ENCODE measurements around the gene CALML3.
A peak's percentile ranks its signal among the peaks of the same experiment; 100 is the strongest.

The CALML3 gene

GRCh38 chr10:5538892-5539651 is 14.3 kb downstream of the CALML3 start:
- FAIRE-seq = no peak
- DNase-seq (ENCODE audit: low spot score) = no peak

DNA sequence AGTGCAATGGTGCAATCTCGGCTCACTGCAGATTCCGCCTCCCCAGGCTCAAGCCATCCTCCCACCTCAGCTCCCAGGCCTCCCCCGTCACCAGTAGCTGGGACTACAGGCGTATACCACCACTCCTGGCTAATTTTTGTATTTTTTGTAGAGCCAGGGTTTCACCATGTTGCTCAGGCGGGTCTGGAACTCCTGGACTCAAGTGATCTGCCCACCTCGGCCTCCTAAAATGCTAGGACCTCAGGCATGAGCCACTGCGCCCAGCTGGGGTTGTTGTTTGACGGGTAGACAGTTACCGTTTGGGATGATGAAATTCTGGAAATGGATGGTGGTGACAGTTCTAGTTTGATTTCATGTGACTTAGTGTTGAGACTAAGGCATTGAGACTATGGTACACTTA is 15.3 kb downstream of the CALML3 start:
- DNase-seq (ENCODE audit: low spot score) (no peak), FAIRE-seq (no peak)

- no peak for DNase-seq (ENCODE audit: low spot score)
- no peak for FAIRE-seq
Measured at GRCh38 chr10:5540891-5541290, 16.1 kb downstream of the CALML3 start.

- DNase-seq (ENCODE audit: low spot score) (no peak), FAIRE-seq (no peak)
Measured at GRCh38 chr10:5542100-5542499, 17.3 kb downstream of the CALML3 start.

- no peak for DNase-seq (ENCODE audit: low spot score)
- FAIRE-seq = no peak
Measured at GRCh38 chr10:5543623-5544022, 18.9 kb downstream of the CALML3 start.

DNA sequence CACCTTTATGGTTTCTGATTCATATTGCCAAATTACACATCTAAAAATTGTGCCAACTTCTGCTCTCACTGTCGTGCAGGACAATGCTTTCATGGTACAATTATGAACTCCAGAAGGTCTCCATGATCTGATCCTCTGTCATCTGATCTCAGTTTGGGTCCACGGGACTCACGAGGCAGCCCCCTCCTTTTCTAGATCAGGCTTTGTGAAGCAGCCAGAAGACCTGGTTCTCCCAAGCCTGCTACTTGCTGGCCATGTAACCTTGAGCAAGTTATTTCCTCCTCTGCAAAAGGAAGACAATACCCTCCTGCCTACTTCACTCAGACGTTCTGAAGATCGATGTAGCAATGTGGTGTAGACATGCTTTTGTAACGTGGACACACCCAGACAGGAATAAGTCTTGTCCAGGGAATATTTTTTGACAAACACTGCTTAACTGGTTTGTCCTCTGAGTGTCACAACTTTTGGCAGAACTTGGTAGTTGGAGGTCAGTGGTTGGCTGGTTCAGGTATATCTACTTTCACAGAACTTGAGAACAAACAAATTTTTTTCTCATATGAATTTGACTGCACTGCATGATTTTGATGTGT is 19.6 kb downstream of the CALML3 start:
- DNase-seq (ENCODE audit: low spot score) = no peak
- no peak for FAIRE-seq

DNA sequence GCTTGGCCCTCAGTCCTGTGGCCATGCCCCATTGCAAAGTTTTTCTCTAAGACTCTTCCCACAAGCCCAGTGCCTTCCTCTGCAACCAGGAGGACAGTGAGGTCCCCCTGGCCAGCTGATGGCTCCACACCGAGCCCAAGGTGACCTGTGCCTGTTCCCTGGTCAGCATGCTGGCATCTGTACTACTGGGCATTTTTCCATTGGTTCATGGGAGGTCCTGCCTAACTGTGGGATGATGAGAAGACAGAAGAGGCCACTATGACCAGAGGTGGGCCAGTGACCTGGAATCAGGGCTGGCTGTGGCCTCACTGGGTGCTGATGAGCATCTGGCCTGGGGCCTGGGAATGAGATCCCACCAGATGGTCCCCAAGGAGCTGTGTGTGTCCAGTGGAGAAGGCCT is 20.2 kb downstream of the CALML3 start:
- no peak for DNase-seq (ENCODE audit: low spot score)
- no peak for FAIRE-seq

DNA sequence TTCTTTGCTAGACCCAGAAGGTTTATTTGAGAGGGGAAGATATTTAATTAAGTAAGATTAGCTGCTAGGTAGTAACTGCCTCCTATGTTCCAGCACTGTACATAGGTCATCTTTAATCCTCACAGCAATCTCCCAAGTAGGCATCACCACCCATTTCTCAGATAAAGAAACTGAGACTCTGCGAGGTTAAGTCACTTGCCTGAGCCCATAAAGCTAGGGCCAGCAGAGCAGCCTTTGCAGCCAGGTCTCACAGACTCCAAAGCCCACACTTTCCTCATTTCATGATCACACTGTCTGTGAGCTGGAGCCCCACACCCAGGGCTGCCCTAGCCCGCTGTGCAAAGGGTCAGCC is 20.6 kb downstream of the CALML3 start:
- FAIRE-seq (no peak), DNase-seq (ENCODE audit: low spot score) (no peak)

- FAIRE-seq (no peak), DNase-seq (ENCODE audit: low spot score) (peak; percentile 40)
Measured at GRCh38 chr10:5545778-5546710, 21.3 kb downstream of the CALML3 start.

DNA sequence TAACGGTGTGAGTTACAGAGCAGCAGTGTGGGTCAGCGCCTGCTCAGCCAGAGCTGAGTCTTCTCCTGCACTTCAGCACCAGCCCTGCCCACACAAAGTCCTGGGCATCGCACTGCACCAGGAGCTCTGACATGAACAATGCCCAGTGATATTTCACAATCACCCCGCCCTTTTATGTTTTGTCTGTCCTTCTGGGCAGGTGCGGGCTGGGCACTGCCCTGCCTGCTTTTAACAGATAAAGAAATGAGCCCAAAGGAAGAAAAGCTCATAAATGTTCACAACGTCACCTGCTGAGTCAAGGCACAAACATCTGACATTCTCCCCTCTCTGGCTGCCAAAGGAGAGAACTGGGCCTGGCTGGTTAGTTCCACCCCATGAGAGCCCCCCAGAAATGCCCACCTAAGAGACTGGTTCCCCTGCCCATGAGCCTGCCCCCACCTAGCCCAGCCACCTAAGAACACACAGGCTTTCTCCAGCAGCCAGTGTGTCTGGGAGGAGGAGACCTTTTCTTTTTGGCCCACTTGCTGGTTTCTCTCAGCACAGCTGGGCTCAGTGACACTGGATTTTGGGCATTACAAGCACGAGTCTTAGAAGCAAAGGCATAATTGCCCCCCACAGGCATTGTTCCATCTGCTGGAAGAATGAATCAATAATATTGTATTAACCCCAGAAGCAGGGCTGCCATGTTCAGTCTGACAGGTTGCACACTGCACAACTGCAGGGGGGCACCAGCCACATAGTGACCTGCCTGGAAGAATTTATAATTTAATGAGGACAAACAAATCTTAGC is 22.3 kb downstream of the CALML3 start:
- FAIRE-seq (no peak), DNase-seq (ENCODE audit: low spot score) (no peak)

- DNase-seq (ENCODE audit: low spot score) (no peak), FAIRE-seq (no peak)
Measured at GRCh38 chr10:5547681-5547930, 22.8 kb downstream of the CALML3 start.

- FAIRE-seq (no peak), DNase-seq (ENCODE audit: low spot score) (no peak)
Measured at GRCh38 chr10:5547931-5548660, 23.3 kb downstream of the CALML3 start.

GRCh38 chr10:5549462-5550249 is 24.9 kb downstream of the CALML3 start:
- DNase-seq (ENCODE audit: low spot score) (no peak), FAIRE-seq (no peak)

- no peak for FAIRE-seq
- no peak for DNase-seq (ENCODE audit: low spot score)
Measured at GRCh38 chr10:5550250-5550545, 25.4 kb downstream of the CALML3 start.

- no peak for FAIRE-seq
- DNase-seq (ENCODE audit: low spot score) = peak; percentile 51
Measured at GRCh38 chr10:5550621-5551530, 26.1 kb downstream of the CALML3 start.

GRCh38 chr10:5551531-5552375 is 27.0 kb downstream of the CALML3 start:
- DNase-seq (ENCODE audit: low spot score) (peak; percentile 91), FAIRE-seq (peak; percentile 91)

GRCh38 chr10:5552376-5553321 is 27.9 kb downstream of the CALML3 start:
- FAIRE-seq (no peak), DNase-seq (ENCODE audit: low spot score) (no peak)

All from RCC 7860 (cell line).